ENCODE data around the gene TRPC6. TPM values are rescaled to one million over a fixed set of nuclear protein-coding genes. Genes with fewer than 3 reads are reported as not detected.

Gene TRPC6
- total and polyA plus RNA-seq, 9 of the 15 experiments (the other 6 are each of a cell fraction or from before 2014, with no cell fraction given) = not detected

- intact Hi-C loops (cut with micrococcal nuclease) = no loop called here
- Histone ChIP-seq H3K9me1 (ENCODE audit: control insufficient read depth, insufficient read depth, low read length) (no peaks in the 10 kb centered on the region), H3K9me3 (replicated peaks; ENCODE audit: control insufficient read depth, insufficient read depth, low read depth, low read length) (no peaks in the 10 kb centered on the region), H3K4me1 (replicated peaks in 1 of 2; ENCODE audit: control insufficient read depth in 2 of 2, insufficient read depth in 2 of 2, low read length in 2 of 2) (no peaks in the 10 kb centered on the region), H3K36me3 (ENCODE audit: control insufficient read depth, insufficient read depth, low read length) (no peaks in the 10 kb centered on the region), H3K4me3 (no peak overlapping the region), H2AFZ (ENCODE audit: low read depth, low read length) (no peak overlapping the region), H3K27ac (ENCODE audit: extremely low read depth, low read depth, low read length) (no peak overlapping the region), H3K9ac (ENCODE audit: insufficient read depth in 1 of 2, low read depth in 2 of 2, low read length in 2 of 2) (no peak overlapping the region), H3K79me2 (ENCODE audit: control insufficient read depth, insufficient read depth, low read length) (no peaks in the 10 kb centered on the region), H3K4me2 (ENCODE audit: insufficient read depth, low read length) (no peak overlapping the region), H4K20me1 (replicated peaks; ENCODE audit: control insufficient read depth, insufficient read depth, low read length) (no peaks in the 10 kb centered on the region), H3K27me3 (ENCODE audit: control insufficient read depth in 2 of 2, insufficient read depth in 2 of 2, low read length in 2 of 2) (no peaks in the 10 kb centered on the region)
- ChIA-PET POLR2A (interaction anchor here (0.6 kb wide), 1 partner anchor 111 kb away, joined by 3 read pairs; no protein-coding TSS in a partner anchor), CTCF (ENCODE audit: low intra/inter-chr PET ratio) (no interaction called here)
- BruUV-seq (replicated peaks) = no TSS peak
- FAIRE-seq (no peak), DNase-seq (ENCODE audit: extremely low read depth in 1 of 4, low spot score in 3 of 4) (no peak), ATAC-seq (no peak)
- TF ChIP-seq ELF4 (CRISPR knock-in tag; IDR thresholded peaks at IDR 0.05) (no peak), RFX7 (CRISPR knock-in tag; IDR thresholded peaks at IDR 0.05) (no peak), ATF3 (IDR thresholded peaks at IDR 0.05) (no peak), ATF3 (CRISPR knock-in tag; conservative IDR thresholded peaks at IDR 0.05) (no peak), ZNF695 (CRISPR knock-in tag; IDR thresholded peaks at IDR 0.05) (no peak), ZC3H8 (IDR thresholded peaks at IDR 0.05) (no peak), ATF2 (CRISPR knock-in tag; IDR thresholded peaks at IDR 0.05) (no peak), ETV1 (tag; conservative IDR thresholded peaks at IDR 0.05; ENCODE audit: low read depth) (no peak), ZNF583 (CRISPR knock-in tag; IDR thresholded peaks at IDR 0.05) (no peak), KAT7 (CRISPR knock-in tag; IDR thresholded peaks at IDR 0.05; ENCODE audit: borderline replicate concordance) (no peak), TEAD2 (tag; IDR thresholded peaks at IDR 0.05) (no peak), HOMEZ (CRISPR knock-in tag; IDR thresholded peaks at IDR 0.05) (no peak), BRCA1 (IDR thresholded peaks at IDR 0.05) (no peak), BRCA1 (CRISPR knock-in tag; IDR thresholded peaks at IDR 0.05) (no peak), PTTG1 (tag; IDR thresholded peaks at IDR 0.05; ENCODE audit: low read depth) (no peak), SRSF3 (IDR thresholded peaks at IDR 0.05; ENCODE audit: insufficient read depth, low read length) (no peak), POLR3A (IDR thresholded peaks at IDR 0.05; ENCODE audit: borderline replicate concordance, extremely low read depth, insufficient read depth, insufficient read length) (no peak), RBM17 (IDR thresholded peaks at IDR 0.05; ENCODE audit: borderline replicate concordance, low read depth, low read length) (no peak), YBX1 (IDR thresholded peaks at IDR 0.05) (no peak)
- in situ Hi-C loops (cut with MboI) = no loop called here
- WGBS (ENCODE audit: insufficient coverage, low coverage, missing lambda C conversion rate) = 2% methylated on average over 4 of the region's 4 CpGs
Measured at GRCh38 chr11:101442171-101442570, 141.6 kb downstream of the TRPC6 start.

Measured in K562 (cell line).